Urothelium cell line (cell line): ENCODE data around the gene ST7.
"Not testable (repeated sequence)": the region's sequence is repeated elsewhere in the genome, so short reads cannot be mapped to it uniquely, and the experiment has no call there.

Experiments
- DNase-seq: peaks from one replicate; pipeline ENCODE4 v3.0.0; 2011; ENCODE audit warnings: low spot score, mixed read lengths
- FAIRE-seq: peaks from 2 replicates; lab custom pipeline; 2011; peaks lifted over from hg19 to GRCh38; lab: Jason Lieb, UNC

The ST7 gene

GRCh38 chr7:117023325-117023854 is 70.1 kb downstream of the ST7 start:
- no peak for FAIRE-seq
- no peak for DNase-seq

GRCh38 chr7:117024811-117025210 is 71.5 kb downstream of the ST7 start:
- no peak for DNase-seq
- no peak for FAIRE-seq

GRCh38 chr7:117025891-117026290 is 72.6 kb downstream of the ST7 start:
- DNase-seq (no peak), FAIRE-seq (no peak)

GRCh38 chr7:117030346-117030745 is 77.0 kb downstream of the ST7 start:
- not testable (repeated sequence) for FAIRE-seq, DNase-seq

GRCh38 chr7:117030793-117031192 is 77.5 kb downstream of the ST7 start:
- not testable (repeated sequence) for DNase-seq, FAIRE-seq

- no peak for FAIRE-seq
- DNase-seq, result no peak
Observed at GRCh38 chr7:117032810-117033209, 79.5 kb downstream of the ST7 start.

GRCh38 chr7:117034851-117035464 is 81.7 kb downstream of the ST7 start:
- no peak for FAIRE-seq
- DNase-seq, result no peak

- no peak for DNase-seq
- no peak for FAIRE-seq
Observed at GRCh38 chr7:117035465-117035862, 82.2 kb downstream of the ST7 start.

- DNase-seq, result no peak
- FAIRE-seq, result no peak
Observed at GRCh38 chr7:117036053-117036669, 82.9 kb downstream of the ST7 start.

- no peak for FAIRE-seq
- no peak for DNase-seq
Observed at GRCh38 chr7:117036836-117037235, 83.5 kb downstream of the ST7 start.

- DNase-seq (no peak), FAIRE-seq (no peak)
Observed at GRCh38 chr7:117038408-117038807, 85.1 kb downstream of the ST7 start.

GRCh38 chr7:117041007-117041406 is 87.7 kb downstream of the ST7 start:
- DNase-seq (no peak), FAIRE-seq (no peak)

GRCh38 chr7:117041822-117042221 is 88.5 kb downstream of the ST7 start:
- DNase-seq (no peak), FAIRE-seq (no peak)

- FAIRE-seq (no peak), DNase-seq (no peak)
Observed at GRCh38 chr7:117043108-117043825, 90.0 kb downstream of the ST7 start.

GRCh38 chr7:117044664-117045063 is 91.4 kb downstream of the ST7 start:
- no peak for DNase-seq
- FAIRE-seq, result no peak

- FAIRE-seq (no peak), DNase-seq (no peak)
Observed at GRCh38 chr7:117045927-117046710, 92.8 kb downstream of the ST7 start.

GRCh38 chr7:117047496-117047895 is 94.2 kb downstream of the ST7 start:
- DNase-seq (no peak), FAIRE-seq (no peak)

- DNase-seq (no peak), FAIRE-seq (no peak)
Observed at GRCh38 chr7:117048114-117048866, 95.0 kb downstream of the ST7 start.

- FAIRE-seq (no peak), DNase-seq (no peak)
Observed at GRCh38 chr7:117048882-117049281, 95.6 kb downstream of the ST7 start.

- no peak for FAIRE-seq
- DNase-seq, result no peak
Observed at GRCh38 chr7:117051808-117052207, 98.5 kb downstream of the ST7 start.
